ENCODE results near the gene MYEOV. TPM values are rescaled to one million over a fixed set of nuclear protein-coding genes. Genes with fewer than 3 reads are reported as not detected.

The MYEOV gene
- total and polyA plus RNA-seq, 10 of the 15 experiments (the other 5 are each of a cell fraction or from before 2014, with no cell fraction given): 0.05 to 0.40 (median 0.26) TPM; not detected in 3

DNA sequence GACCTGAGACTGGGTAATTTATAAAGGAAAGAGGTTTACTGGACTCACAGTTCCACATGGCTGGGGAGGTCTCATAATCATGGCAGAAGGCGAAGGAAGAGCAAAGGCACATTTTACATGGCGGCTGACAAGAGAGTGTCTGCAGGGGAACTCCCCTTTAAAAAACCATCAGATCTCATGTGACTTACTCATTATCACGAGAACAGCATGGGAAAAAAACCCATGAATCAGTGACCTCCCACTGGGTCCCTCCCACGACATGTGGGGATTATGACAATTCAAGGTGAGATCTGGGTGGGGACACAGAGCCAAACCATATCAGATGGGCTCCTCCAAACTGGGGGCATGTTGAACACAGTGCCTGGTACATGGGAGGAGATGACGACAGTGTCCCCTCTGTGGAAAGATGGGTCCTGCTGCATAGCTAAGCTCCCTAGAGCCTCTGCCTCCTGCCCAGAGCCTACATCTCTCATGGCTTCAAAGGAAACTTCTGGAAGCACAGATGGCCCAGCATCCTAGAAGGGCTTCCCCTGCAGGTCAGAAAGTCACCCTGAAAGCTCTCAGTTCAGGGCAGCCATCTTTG, 46.1 kb downstream of the MYEOV start:
- no peak overlapping the region for H3K27ac ChIP-seq (ENCODE audit: control insufficient read depth, insufficient read depth)
- intact Hi-C loops (cut with micrococcal nuclease; ENCODE audit: unreplicated experiment) (no loop called here), in situ Hi-C loops (cut with MboI) (no loop called here)
- ATAC-seq: no peak
- no peak for TF ChIP-seq DPF2 (IDR thresholded peaks at IDR 0.05)
- TF ChIP-seq, protein P1, sequence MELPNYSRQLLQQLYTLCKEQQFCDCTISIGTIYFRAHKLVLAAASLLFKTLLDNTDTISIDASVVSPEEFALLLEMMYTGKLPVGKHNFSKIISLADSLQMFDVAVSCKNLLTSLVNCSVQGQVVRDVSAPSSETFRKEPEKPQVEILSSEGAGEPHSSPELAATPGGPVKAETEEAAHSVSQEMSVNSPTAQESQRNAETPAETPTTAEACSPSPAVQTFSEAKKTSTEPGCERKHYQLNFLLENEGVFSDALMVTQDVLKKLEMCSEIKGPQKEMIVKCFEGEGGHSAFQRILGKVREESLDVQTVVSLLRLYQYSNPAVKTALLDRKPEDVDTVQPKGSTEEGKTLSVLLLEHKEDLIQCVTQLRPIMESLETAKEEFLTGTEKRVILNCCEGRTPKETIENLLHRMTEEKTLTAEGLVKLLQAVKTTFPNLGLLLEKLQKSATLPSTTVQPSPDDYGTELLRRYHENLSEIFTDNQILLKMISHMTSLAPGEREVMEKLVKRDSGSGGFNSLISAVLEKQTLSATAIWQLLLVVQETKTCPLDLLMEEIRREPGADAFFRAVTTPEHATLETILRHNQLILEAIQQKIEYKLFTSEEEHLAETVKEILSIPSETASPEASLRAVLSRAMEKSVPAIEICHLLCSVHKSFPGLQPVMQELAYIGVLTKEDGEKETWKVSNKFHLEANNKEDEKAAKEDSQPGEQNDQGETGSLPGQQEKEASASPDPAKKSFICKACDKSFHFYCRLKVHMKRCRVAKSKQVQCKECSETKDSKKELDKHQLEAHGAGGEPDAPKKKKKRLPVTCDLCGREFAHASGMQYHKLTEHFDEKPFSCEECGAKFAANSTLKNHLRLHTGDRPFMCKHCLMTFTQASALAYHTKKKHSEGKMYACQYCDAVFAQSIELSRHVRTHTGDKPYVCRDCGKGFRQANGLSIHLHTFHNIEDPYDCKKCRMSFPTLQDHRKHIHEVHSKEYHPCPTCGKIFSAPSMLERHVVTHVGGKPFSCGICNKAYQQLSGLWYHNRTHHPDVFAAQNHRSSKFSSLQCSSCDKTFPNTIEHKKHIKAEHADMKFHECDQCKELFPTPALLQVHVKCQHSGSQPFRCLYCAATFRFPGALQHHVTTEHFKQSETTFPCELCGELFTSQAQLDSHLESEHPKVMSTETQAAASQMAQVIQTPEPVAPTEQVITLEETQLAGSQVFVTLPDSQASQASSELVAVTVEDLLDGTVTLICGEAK (IDR thresholded peaks at IDR 0.05; ENCODE audit: borderline replicate concordance): no peak
- H2AFZ ChIP-seq (ENCODE audit: control insufficient read depth, low read depth, low read length): no peak overlapping the region
- no peaks in the 10 kb centered on the region for H3K27me3 ChIP-seq (replicated peaks in 1 of 2; ENCODE audit: control insufficient read depth in 2 of 2, insufficient read depth in 2 of 2, low read length in 1 of 2)
- no TSS peak for BruUV-seq (replicated peaks)
- peaks cover 12% of the 10 kb centered on the region for H3K4me1 ChIP-seq (ENCODE audit: control insufficient read depth, insufficient read depth, low read length)
- no peaks in the 10 kb centered on the region for H3K79me2 ChIP-seq (ENCODE audit: control insufficient read depth, insufficient read depth, low read length)
- H3K36me3 ChIP-seq (ENCODE audit: control insufficient read depth in 2 of 2, insufficient read depth in 2 of 2, low read length in 1 of 2): no peaks in the 10 kb centered on the region
- no peak for DNase-seq (ENCODE audit: low read depth, low spot score)
- no peaks in the 10 kb centered on the region for H4K20me1 ChIP-seq (ENCODE audit: control insufficient read depth, insufficient read depth)
- ChIA-PET CTCF (no interaction called here), RAD21 (ENCODE audit: unreplicated experiment) (no interaction called here), POLR2A (no interaction called here), SMC1A (ENCODE audit: uncharacterized antibody, unreplicated experiment) (no interaction called here)
- H3K4me2 ChIP-seq (ENCODE audit: control insufficient read depth, insufficient read depth): no peak overlapping the region
- 68% methylated on average over 5 of the region's 5 CpGs for WGBS (ENCODE audit: insufficient coverage, insufficient replicate concordance, low lambda C conversion rate, missing lambda C conversion rate)
- no peak overlapping the region for H3K9ac ChIP-seq (ENCODE audit: control insufficient read depth, insufficient read depth, low read length)
- no peak overlapping the region for H3K4me3 ChIP-seq
- peaks cover 2% of the 10 kb centered on the region; the same call in 1 of the 3 replicates for H3K9me3 ChIP-seq (replicated peaks; ENCODE audit: control insufficient read depth, insufficient read depth, low read length)
- no peak for FAIRE-seq
